ENCODE measurements around the gene LYSMD4. TPM values are rescaled to one million over a fixed set of nuclear protein-coding genes. Genes with fewer than 3 reads are reported as not detected.
A peak's percentile ranks its signal among the peaks of the same experiment; 100 is the strongest.

Gene LYSMD4
- total RNA-seq, 2 experiments from 2014 or later: 10.7 to 10.9 TPM

DNA sequence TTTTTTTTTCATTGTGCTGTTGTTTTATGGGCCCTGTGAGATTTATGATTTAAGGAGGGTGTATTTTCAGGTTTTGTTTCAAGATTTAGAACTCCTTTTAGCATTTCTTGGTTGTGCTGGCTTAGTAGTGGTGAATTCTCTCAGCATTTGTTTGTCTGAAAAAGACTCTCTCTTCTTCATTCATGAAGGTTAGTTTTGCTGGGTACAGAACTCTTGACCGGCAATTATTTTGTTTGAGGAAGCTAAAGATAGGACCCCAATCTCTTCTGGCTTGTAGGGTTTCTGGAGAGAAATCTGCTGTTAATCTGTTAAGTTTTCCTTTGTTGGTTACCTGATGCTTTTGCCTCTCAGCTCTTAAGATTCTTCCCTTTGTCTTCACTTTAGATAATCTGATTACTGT lies 46.9 kb downstream of the LYSMD4 start:
- peaks cover 53% of the 10 kb centered on the region for H3K36me3 Mint-ChIP-seq (ENCODE audit: low read depth)
- no peaks in the 10 kb centered on the region for H3K27me3 Mint-ChIP-seq
- no peak overlapping the region for H3K27ac Mint-ChIP-seq
- ChIA-PET CTCF (no interaction called here), POLR2A (no interaction called here)
- peaks cover 23% of the 10 kb centered on the region for H3K4me1 Mint-ChIP-seq
- DNase-seq: no peak
- peaks cover 14% of the 10 kb centered on the region for H3K9me3 Mint-ChIP-seq
- no peak overlapping the region for H3K4me3 Mint-ChIP-seq

DNA sequence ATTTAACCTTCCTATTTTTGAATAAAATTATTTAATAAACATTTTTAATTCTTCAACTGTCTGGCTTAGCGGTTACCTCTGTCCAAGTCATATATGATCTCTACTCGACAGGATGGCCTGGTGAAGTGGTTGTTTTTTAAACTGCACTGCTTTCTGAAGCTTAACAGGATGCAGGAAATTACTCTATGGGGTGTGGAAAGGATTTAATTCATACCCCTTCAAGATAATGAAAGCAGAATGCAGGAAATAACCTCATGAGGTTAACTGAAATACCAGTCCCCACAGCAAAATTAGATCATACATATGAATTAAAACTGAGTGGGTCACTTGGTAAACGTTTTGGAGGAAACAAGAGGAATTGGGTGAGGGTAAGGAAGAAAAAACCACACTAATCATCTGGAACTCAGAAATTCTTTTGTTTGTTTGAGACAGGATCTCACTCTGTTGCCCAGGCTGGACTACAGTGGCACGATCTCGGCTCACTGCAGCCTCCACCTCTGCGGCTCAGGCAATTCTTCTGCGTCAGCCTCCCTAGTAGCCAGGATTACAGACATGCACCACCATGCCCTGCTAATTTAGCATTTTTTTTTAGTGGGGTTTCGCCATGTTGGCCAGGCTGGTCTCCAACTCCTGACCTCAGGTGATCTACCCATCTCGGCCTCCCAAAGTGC lies 50.1 kb downstream of the LYSMD4 start:
- POLR2A ChIA-PET: interaction anchor here (1.1 to 1.6 kb wide), 3 partner anchors 10 to 119 kb away, joined by 3 read pairs; no protein-coding TSS in a partner anchor
- H3K4me3 Mint-ChIP-seq: no peak overlapping the region

GRCh38 chr15:99682455-99682854 lies 50.8 kb downstream of the LYSMD4 start:
- CTCF ChIA-PET: interaction anchor here (1.4 kb wide), 1 partner anchor 22 kb away, joined by 5 read pairs; no protein-coding TSS in a partner anchor
- Mint-ChIP-seq H3K4me1 (peaks cover 24% of the 10 kb centered on the region), H3K9me3 (peaks cover 14% of the 10 kb centered on the region), H3K4me3 (no peak overlapping the region), H3K27me3 (no peaks in the 10 kb centered on the region), H3K36me3 (ENCODE audit: low read depth) (peaks cover 58% of the 10 kb centered on the region), H3K27ac (no peak overlapping the region)
- no peak for DNase-seq
- POLR2A ChIA-PET: interaction anchor here (1.1 to 1.6 kb wide), 3 partner anchors 10 to 119 kb away, joined by 3 read pairs; no protein-coding TSS in a partner anchor

More for the DNA sequence above, 50.1 kb downstream of the LYSMD4 start:
- peak overlapping the region; percentile 66 for H3K27ac Mint-ChIP-seq
- peaks cover 14% of the 10 kb centered on the region for H3K9me3 Mint-ChIP-seq
- DNase-seq: no peak
- H3K27me3 Mint-ChIP-seq: no peaks in the 10 kb centered on the region
- peaks cover 60% of the 10 kb centered on the region for H3K36me3 Mint-ChIP-seq (ENCODE audit: low read depth)
- CTCF ChIA-PET: interaction anchor here (1.4 kb wide), 1 partner anchor 21 kb away, joined by 5 read pairs; no protein-coding TSS in a partner anchor
- H3K4me1 Mint-ChIP-seq: peaks cover 23% of the 10 kb centered on the region

- no peak overlapping the region for H3K4me3 Mint-ChIP-seq
- CTCF ChIA-PET: interaction anchor here (0.6 to 1.4 kb wide), 2 partner anchors 22 to 65 kb away, joined by 4 to 5 read pairs; no protein-coding TSS in a partner anchor
These were observed 51.2 kb downstream of the LYSMD4 start for GRCh38 chr15:99681990-99682389.

GRCh38 chr15:99680276-99680675 lies 53.0 kb downstream of the LYSMD4 start:
- DNase-seq: no peak
- ChIA-PET CTCF (interaction anchor here (1.5 kb wide), 1 partner anchor 25 kb away, joined by 3 read pairs; no protein-coding TSS in a partner anchor), POLR2A (interaction anchor here (0.9 kb wide), 1 partner anchor 294 kb away, joined by 3 read pairs; no protein-coding TSS in a partner anchor)
- Mint-ChIP-seq H3K9me3 (peaks cover 3% of the 10 kb centered on the region), H3K4me1 (peaks cover 26% of the 10 kb centered on the region), H3K36me3 (ENCODE audit: low read depth) (peaks cover 51% of the 10 kb centered on the region), H3K27me3 (no peaks in the 10 kb centered on the region), H3K4me3 (no peak overlapping the region), H3K27ac (no peak overlapping the region)

More at GRCh38 chr15:99681990-99682389, 51.2 kb downstream of the LYSMD4 start:
- no peaks in the 10 kb centered on the region for H3K27me3 Mint-ChIP-seq
- H3K9me3 Mint-ChIP-seq: peaks cover 14% of the 10 kb centered on the region
- POLR2A ChIA-PET: interaction anchor here (1.1 to 1.6 kb wide), 2 partner anchors 9 to 118 kb away, joined by 3 read pairs; no protein-coding TSS in a partner anchor
- no peak overlapping the region for H3K27ac Mint-ChIP-seq
- H3K4me1 Mint-ChIP-seq: peaks cover 26% of the 10 kb centered on the region
- peaks cover 56% of the 10 kb centered on the region for H3K36me3 Mint-ChIP-seq (ENCODE audit: low read depth)
- DNase-seq: no peak

DNA sequence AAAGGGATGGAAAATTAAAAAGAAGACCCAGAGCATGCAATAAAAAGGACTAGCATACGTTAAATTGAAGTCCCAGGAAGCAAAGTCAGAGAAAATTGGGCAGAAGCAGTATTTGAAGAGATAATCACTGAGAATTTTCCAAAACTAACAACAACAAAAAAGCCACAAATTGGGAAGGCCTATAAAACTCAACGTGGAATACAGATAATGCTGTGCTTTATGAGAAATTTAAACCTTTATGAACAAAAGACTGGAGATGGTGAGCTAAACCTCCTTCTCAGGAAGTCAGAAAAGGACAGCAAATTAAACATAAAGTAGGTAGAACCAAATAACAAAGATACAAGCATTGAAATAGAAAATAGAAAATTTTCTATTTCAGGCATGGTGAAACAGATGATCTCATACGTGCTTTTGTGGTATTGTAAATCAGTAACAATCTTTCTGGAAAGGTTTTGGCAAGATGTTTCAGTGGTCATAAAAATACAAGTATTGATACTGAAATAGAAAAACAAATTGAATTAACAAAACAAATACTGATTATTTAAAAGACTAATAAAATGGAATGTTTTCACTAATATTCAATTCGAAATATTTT lies 55.6 kb downstream of the LYSMD4 start:
- no peaks in the 10 kb centered on the region for H3K27me3 Mint-ChIP-seq
- H3K27ac Mint-ChIP-seq: no peak overlapping the region
- H3K4me3 Mint-ChIP-seq: no peak overlapping the region
- DNase-seq: no peak
- H3K4me1 Mint-ChIP-seq: peaks cover 11% of the 10 kb centered on the region
- no peaks in the 10 kb centered on the region for H3K9me3 Mint-ChIP-seq
- H3K36me3 Mint-ChIP-seq (ENCODE audit: low read depth): peaks cover 43% of the 10 kb centered on the region
- POLR2A ChIA-PET: no interaction called here
- CTCF ChIA-PET: no interaction called here

Other genes with a start within 250 kb of the LYSMD4 start
- 10 to 100 TPM; 24.6 to 24.8 TPM for gene MEF2A, start 167.5 kb downstream of the LYSMD4 start, total RNA-seq

Data from activated CD4-positive, alpha-beta memory T cell treated with anti-CD3 and anti-CD28 coated beads, Interleukin-2, amount 10 ng/mL, durations not matched to agents 7 days and 5 days (primary cell).